GM23338 (cell line): ENCODE results near the gene EGFR. TPM values are rescaled to one million over a fixed set of nuclear protein-coding genes. Genes with fewer than 3 reads are reported as not detected.

Experiments
- ATAC-seq: fragments of 200-7000 bp; cut with Tn5 transposase; 3 replicates; pipeline ENCODE4 v1.9.1; 2020
- DNase-seq: peaks from one replicate; pipeline ENCODE4 v3.0.0-alpha.2; 2015; ENCODE audit warnings: low spot score
- H2AFZ ChIP-seq: fragments of 200-600 bp; sonication (generic); 2 replicates; pipeline ENCODE4 v1.8.0; 2016; ENCODE audit warnings: antibody characterized with exemption, mild to moderate bottlenecking, moderate library complexity
- H3F3A ChIP-seq: fragments of 200-600 bp; sonication (generic); replicated peaks from 2 replicates; pipeline ENCODE4 v1.8.0; 2017; ENCODE audit warnings: antibody characterized with exemption, mixed run types, low read depth
- H3K27ac ChIP-seq: fragments of 200-600 bp; sonication (generic); 2 replicates; pipeline ENCODE4 v1.6.1; 2016; ENCODE audit warnings: low read depth
- H3K27me3 ChIP-seq: fragments of 200-600 bp; sonication (generic); 2 replicates; pipeline ENCODE4 v1.8.0; 2016; ENCODE audit warnings: mild to moderate bottlenecking, mixed run types, moderate library complexity; ENCODE audit not compliant: insufficient read depth
- H3K36me3 ChIP-seq: fragments of 200-600 bp; sonication (generic); 2 replicates; pipeline ENCODE4 v1.8.0; 2016; ENCODE audit warnings: mild to moderate bottlenecking; ENCODE audit not compliant: insufficient read depth
- H3K4me1 ChIP-seq: fragments of 200-600 bp; sonication (generic); 2 replicates; pipeline ENCODE4 v1.8.0; 2016; ENCODE audit warnings: mild to moderate bottlenecking, moderate library complexity; ENCODE audit not compliant: insufficient read depth
- H3K4me2 ChIP-seq: fragments of 200-600 bp; sonication (generic); 2 replicates; pipeline ENCODE4 v1.7.1; 2017; ENCODE audit warnings: mixed run types
- H3K4me3 ChIP-seq: fragments of 200-600 bp; sonication (generic); 2 replicates; pipeline ENCODE4 v1.6.1; 2016; ENCODE audit warnings: mixed run types
- H3K79me2 ChIP-seq: fragments of 200-600 bp; sonication (generic); replicated peaks from 2 replicates; pipeline ENCODE4 v1.8.0; 2017; ENCODE audit warnings: mild to moderate bottlenecking; ENCODE audit not compliant: insufficient read depth
- H3K9me2 ChIP-seq: fragments of 200-600 bp; sonication (generic); 2 replicates; pipeline ENCODE4 v1.8.0; 2017; ENCODE audit not compliant: insufficient read depth
- H4K20me1 ChIP-seq: fragments of 200-600 bp; sonication (generic); replicated peaks from 2 replicates; pipeline ENCODE4 v1.8.0; 2017; ENCODE audit warnings: mild to moderate bottlenecking; ENCODE audit not compliant: insufficient read depth
- H3K27ac Mint-ChIP-seq: 2 replicates; pipeline ENCODE4 v1.8.0; 2020; ENCODE audit warnings: inconsistent platforms, mild to moderate bottlenecking, moderate library complexity, mixed read lengths
- H3K27me3 Mint-ChIP-seq: 3 replicates; pipeline ENCODE4 v1.8.0; 2022; ENCODE audit warnings: low read depth, mild to moderate bottlenecking, moderate library complexity, mixed read lengths, inconsistent platforms; ENCODE audit not compliant: insufficient read depth, poor library complexity
- H3K36me3 Mint-ChIP-seq: 3 replicates; pipeline ENCODE4 v1.8.0; 2021; ENCODE audit warnings: low read depth, mild to moderate bottlenecking, inconsistent platforms, moderate library complexity, mixed read lengths
- H3K4me1 Mint-ChIP-seq: 3 replicates; pipeline ENCODE4 v1.8.0; 2020; ENCODE audit warnings: mild to moderate bottlenecking, inconsistent platforms, mixed read lengths
- H3K4me3 Mint-ChIP-seq: 3 replicates; pipeline ENCODE4 v1.8.0; 2021; ENCODE audit warnings: moderate library complexity, mild to moderate bottlenecking, inconsistent platforms, mixed read lengths
- H3K9me3 Mint-ChIP-seq: 3 replicates; pipeline ENCODE4 v1.8.0; 2020; ENCODE audit warnings: moderate library complexity, mild to moderate bottlenecking, inconsistent platforms, mixed read lengths
- CREB1 ChIP-seq: fragments of 250-450 bp; sonication (Bioruptor Pico); IDR thresholded peaks from 2 replicates; pipeline ENCODE4 v1.5.0; 2020; ENCODE audit warnings: low read depth, mild to moderate bottlenecking, moderate library complexity
- EZH2 ChIP-seq: fragments of 200-600 bp; sonication (generic); IDR thresholded peaks from one replicate; pipeline ENCODE4 v1.8.0; 2017; ENCODE audit warnings: antibody characterized with exemption, mild to moderate bottlenecking, low read depth; ENCODE audit not compliant: unreplicated experiment
- EZH2phosphoT487 ChIP-seq: fragments of 200-600 bp; sonication (generic); IDR thresholded peaks from one replicate; pipeline ENCODE4 v1.8.1; 2018; ENCODE audit warnings: antibody characterized with exemption; ENCODE audit not compliant: unreplicated experiment
- JUNB ChIP-seq: IDR thresholded peaks from one replicate; pipeline ENCODE4 v1.6.1; 2016; ENCODE audit warnings: antibody characterized with exemption; ENCODE audit not compliant: unreplicated experiment
- NANOG ChIP-seq: IDR thresholded peaks from 2 replicates; pipeline ENCODE4 v1.6.1; 2016; ENCODE audit warnings: antibody characterized with exemption, borderline replicate concordance
- POLR2AphosphoS5 ChIP-seq: IDR thresholded peaks from 2 replicates; pipeline ENCODE4 v1.6.1; 2016; ENCODE audit warnings: antibody characterized with exemption, low read depth
- STAT1 ChIP-seq: IDR thresholded peaks from one replicate; pipeline ENCODE4 v1.6.1; 2016; ENCODE audit warnings: antibody characterized with exemption; ENCODE audit not compliant: unreplicated experiment
- ZNF114 ChIP-seq: fragments of 250-450 bp; sonication (Bioruptor Pico); IDR thresholded peaks from 2 replicates; pipeline ENCODE4 v1.5.0; 2020; ENCODE audit warnings: mild to moderate bottlenecking, moderate library complexity
- ZNF331 ChIP-seq: fragments of 250-450 bp; sonication (Bioruptor Pico); IDR thresholded peaks from 2 replicates; pipeline ENCODE4 v1.5.0; 2020; ENCODE audit warnings: low read depth, mild to moderate bottlenecking, moderate library complexity
- ZNF462 ChIP-seq: fragments of 250-450 bp; sonication (Bioruptor Pico); IDR thresholded peaks from 2 replicates; pipeline ENCODE4 v1.5.0; 2020; ENCODE audit warnings: mild to moderate bottlenecking, moderate library complexity
- polyA plus RNA-seq: library from polyadenylated mRNA; unstranded; fragments of >200 nt; fragmentation: Nextera tagmentation; extraction: Ambion mirVana; gene quantifications from 2 replicates; pipeline ENCODE4 v1.2.1, GENCODE V29; 2016
- total RNA-seq: library from RNA; depleted of rRNA; stranded (reverse); fragments of >200 nt; shearing (Covaris generic); gene quantifications from 2 replicates; pipeline ENCODE4 v1.2.3, GENCODE V29; 2014
- TF ChIP-seq, protein P1 (sequence below): IDR thresholded peaks from 2 replicates; pipeline ENCODE4 v1.6.1; 2016; ENCODE audit warnings: antibody characterized with exemption
- TF ChIP-seq, protein P2 (sequence below), 2 experiments: fragments of 200-600 bp in 1 of 2; sonication (generic) in 1 of 2; conservative IDR thresholded peaks; 2 replicates each; pipeline versions ENCODE4 v1.5.1 to v1.6.1; 2016 to 2017; ENCODE audit warnings: antibody characterized with exemption in 2 of 2, low read depth in 2 of 2, mild to moderate bottlenecking in 2 of 2, moderate library complexity in 1 of 2
- TF ChIP-seq, protein P3 (sequence below): IDR thresholded peaks from one replicate; pipeline ENCODE4 v1.6.1; 2018; ENCODE audit warnings: antibody characterized with exemption; ENCODE audit not compliant: unreplicated experiment

EGFR gene
- total and polyA plus RNA-seq, 2 experiments from 2014 or later: 1.5 to 4.5 TPM

DNA sequence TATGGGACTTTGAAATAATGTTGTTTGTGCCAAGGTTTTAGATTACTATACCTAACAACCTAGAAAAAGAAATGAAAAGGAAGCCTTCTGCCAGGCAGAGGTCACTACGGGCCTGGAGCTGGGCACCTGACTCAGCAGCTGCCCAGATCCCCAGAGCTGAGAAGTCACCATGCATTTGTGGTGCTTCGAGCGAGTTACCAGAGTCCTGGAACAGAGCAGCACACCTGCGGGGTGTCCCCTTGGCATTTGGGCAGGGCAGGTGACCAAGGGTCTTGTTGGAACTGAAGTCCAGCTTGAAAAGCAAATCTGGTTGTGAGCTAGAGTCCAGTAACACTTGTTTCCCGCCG lies 25.5 kb downstream of the EGFR start (continued):
- no peak for TF ChIP-seq ZNF331 (CRISPR knock-in tag)
- TF ChIP-seq, protein P1, sequence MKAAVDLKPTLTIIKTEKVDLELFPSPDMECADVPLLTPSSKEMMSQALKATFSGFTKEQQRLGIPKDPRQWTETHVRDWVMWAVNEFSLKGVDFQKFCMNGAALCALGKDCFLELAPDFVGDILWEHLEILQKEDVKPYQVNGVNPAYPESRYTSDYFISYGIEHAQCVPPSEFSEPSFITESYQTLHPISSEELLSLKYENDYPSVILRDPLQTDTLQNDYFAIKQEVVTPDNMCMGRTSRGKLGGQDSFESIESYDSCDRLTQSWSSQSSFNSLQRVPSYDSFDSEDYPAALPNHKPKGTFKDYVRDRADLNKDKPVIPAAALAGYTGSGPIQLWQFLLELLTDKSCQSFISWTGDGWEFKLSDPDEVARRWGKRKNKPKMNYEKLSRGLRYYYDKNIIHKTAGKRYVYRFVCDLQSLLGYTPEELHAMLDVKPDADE: no peak
- no peak for TF ChIP-seq NANOG

GRCh38 chr7:55044791-55045190 lies 26.0 kb downstream of the EGFR start:
- H4K20me1 ChIP-seq: no peaks in the 10 kb centered on the region
- H3K4me1 Mint-ChIP-seq: peaks cover 8% of the 10 kb centered on the region
- ATAC-seq (no peak), DNase-seq (no peak)
- no peak overlapping the region for H3K27ac Mint-ChIP-seq
- H3K36me3 ChIP-seq: no peaks in the 10 kb centered on the region
- no peaks in the 10 kb centered on the region for H3F3A ChIP-seq
- H3K4me1 ChIP-seq: no peaks in the 10 kb centered on the region
- H3K9me2 ChIP-seq: no peaks in the 10 kb centered on the region
- no peaks in the 10 kb centered on the region for H3K79me2 ChIP-seq
- H2AFZ ChIP-seq: no peak overlapping the region
- H3K9me3 Mint-ChIP-seq: no peaks in the 10 kb centered on the region
- no peak overlapping the region for H3K4me3 ChIP-seq
- no peaks in the 10 kb centered on the region for H3K27me3 ChIP-seq
- H3K4me2 ChIP-seq: no peak overlapping the region
- no peak overlapping the region for H3K4me3 Mint-ChIP-seq
- no peaks in the 10 kb centered on the region for H3K27me3 Mint-ChIP-seq
- H3K36me3 Mint-ChIP-seq: no peaks in the 10 kb centered on the region
- H3K27ac ChIP-seq: no peak overlapping the region
- no peak for TF ChIP-seq ZNF114 (CRISPR knock-in tag)
- TF ChIP-seq NANOG: no peak
- TF ChIP-seq, protein P2, sequence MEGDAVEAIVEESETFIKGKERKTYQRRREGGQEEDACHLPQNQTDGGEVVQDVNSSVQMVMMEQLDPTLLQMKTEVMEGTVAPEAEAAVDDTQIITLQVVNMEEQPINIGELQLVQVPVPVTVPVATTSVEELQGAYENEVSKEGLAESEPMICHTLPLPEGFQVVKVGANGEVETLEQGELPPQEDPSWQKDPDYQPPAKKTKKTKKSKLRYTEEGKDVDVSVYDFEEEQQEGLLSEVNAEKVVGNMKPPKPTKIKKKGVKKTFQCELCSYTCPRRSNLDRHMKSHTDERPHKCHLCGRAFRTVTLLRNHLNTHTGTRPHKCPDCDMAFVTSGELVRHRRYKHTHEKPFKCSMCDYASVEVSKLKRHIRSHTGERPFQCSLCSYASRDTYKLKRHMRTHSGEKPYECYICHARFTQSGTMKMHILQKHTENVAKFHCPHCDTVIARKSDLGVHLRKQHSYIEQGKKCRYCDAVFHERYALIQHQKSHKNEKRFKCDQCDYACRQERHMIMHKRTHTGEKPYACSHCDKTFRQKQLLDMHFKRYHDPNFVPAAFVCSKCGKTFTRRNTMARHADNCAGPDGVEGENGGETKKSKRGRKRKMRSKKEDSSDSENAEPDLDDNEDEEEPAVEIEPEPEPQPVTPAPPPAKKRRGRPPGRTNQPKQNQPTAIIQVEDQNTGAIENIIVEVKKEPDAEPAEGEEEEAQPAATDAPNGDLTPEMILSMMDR (conservative IDR thresholded peaks at IDR 0.05; ENCODE audit: low read depth in 2 of 2): no peak
- no peak for TF ChIP-seq EZH2
- TF ChIP-seq CREB1 (CRISPR knock-in tag): no peak
- TF ChIP-seq, protein P3, sequence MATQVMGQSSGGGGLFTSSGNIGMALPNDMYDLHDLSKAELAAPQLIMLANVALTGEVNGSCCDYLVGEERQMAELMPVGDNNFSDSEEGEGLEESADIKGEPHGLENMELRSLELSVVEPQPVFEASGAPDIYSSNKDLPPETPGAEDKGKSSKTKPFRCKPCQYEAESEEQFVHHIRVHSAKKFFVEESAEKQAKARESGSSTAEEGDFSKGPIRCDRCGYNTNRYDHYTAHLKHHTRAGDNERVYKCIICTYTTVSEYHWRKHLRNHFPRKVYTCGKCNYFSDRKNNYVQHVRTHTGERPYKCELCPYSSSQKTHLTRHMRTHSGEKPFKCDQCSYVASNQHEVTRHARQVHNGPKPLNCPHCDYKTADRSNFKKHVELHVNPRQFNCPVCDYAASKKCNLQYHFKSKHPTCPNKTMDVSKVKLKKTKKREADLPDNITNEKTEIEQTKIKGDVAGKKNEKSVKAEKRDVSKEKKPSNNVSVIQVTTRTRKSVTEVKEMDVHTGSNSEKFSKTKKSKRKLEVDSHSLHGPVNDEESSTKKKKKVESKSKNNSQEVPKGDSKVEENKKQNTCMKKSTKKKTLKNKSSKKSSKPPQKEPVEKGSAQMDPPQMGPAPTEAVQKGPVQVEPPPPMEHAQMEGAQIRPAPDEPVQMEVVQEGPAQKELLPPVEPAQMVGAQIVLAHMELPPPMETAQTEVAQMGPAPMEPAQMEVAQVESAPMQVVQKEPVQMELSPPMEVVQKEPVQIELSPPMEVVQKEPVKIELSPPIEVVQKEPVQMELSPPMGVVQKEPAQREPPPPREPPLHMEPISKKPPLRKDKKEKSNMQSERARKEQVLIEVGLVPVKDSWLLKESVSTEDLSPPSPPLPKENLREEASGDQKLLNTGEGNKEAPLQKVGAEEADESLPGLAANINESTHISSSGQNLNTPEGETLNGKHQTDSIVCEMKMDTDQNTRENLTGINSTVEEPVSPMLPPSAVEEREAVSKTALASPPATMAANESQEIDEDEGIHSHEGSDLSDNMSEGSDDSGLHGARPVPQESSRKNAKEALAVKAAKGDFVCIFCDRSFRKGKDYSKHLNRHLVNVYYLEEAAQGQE: no peak
- TF ChIP-seq POLR2AphosphoS5: no peak
- no peak for TF ChIP-seq ZNF462 (CRISPR knock-in tag)
- no peak for TF ChIP-seq STAT1
- TF ChIP-seq, protein P1: no peak
- no peak for TF ChIP-seq JUNB
- TF ChIP-seq EZH2phosphoT487: no peak
